Activated effector memory CD4-positive, alpha-beta T cell treated with anti-CD3 and anti-CD28 coated beads, Interleukin-2, amount 50 U/mL, for 16 hours (primary cell): ENCODE measurements around the gene RAB6A.
"Not testable (repeated sequence)": the region's sequence is repeated elsewhere in the genome, so short reads cannot be mapped to it uniquely, and the experiment has no call there.

Experiments
- DNase-seq: peaks from one replicate; pipeline ENCODE4 v3.0.0-alpha.2; 2020

Gene RAB6A

DNA sequence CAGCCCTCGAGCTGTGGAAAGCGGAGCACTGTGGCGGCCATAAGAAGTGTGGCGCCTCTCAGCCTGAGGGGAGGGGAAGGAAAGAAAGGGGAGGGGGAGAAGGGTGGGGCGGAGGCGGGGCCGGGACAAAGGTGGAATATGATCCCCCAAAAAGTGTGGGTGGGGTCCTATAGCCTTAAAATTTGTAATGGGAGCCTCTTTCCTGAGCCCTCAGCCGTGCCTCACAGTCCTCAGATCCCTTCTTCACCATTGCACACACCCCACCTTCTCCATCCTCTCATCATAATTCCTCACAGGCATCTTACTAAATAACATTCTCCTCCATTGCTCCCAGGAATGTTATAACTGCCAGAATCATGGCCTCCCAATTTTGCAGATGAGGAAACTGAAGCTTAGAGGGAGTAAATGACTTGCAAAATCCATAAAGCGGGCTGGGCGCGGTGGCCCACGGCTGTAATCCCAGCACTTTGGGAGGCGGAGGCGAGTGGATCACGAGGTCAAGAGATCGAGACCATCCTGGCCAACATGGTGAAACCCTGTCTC is 600 bp upstream of the RAB6A start:
- no peak for DNase-seq

GRCh38 chr11:73760135-73760678 is 667 bp downstream of the RAB6A start:
- no peak for DNase-seq

DNA sequence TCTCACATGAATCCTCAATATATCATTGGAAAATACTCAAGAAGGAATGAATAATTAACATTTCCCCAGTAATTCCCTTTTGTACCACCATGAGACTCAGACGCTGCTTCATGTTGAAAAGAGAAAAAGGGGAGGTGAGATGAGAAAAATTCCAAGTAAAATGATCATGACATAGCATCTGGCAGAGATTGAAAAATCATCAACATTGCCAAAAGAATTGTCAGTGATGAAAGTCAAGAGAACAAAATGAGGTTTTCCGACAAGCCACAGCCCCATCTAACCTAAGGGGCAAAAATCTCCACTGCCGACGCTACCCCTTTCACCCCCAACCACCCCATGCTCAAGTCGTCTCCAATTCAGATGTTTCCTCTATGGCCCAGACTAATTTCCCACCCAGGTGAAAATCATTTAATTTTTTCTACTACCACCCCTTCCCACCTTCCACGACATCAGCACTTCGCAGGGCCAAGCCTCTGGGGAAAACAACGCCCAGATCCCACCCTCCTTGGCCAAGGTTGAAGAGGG is 1.2 kb downstream of the RAB6A start:
- no peak for DNase-seq

DNA sequence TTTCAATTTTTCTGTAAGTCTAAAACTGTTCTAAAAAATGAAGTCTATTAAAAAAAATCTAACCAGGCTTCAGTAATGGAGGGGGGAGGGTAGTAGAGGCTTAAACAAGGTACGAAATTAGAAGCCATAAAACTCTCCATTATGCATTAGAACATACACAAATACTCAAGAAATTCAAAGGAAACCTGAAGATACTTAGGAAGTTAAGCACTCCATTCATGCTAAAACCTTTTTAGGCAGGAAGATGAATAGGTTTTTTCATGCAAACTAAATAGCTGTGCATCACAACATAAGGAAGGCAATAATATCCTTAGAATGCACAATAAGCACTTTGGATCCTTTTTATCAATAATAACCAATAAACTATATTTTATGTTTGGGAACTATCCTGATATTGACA is 2.4 kb downstream of the RAB6A start:
- DNase-seq, result no peak

- DNase-seq, result no peak
Measured at GRCh38 chr11:73757598-73757997, 3.3 kb downstream of the RAB6A start.

- DNase-seq, result no peak
Measured at GRCh38 chr11:73755670-73756069, 5.2 kb downstream of the RAB6A start.

DNA sequence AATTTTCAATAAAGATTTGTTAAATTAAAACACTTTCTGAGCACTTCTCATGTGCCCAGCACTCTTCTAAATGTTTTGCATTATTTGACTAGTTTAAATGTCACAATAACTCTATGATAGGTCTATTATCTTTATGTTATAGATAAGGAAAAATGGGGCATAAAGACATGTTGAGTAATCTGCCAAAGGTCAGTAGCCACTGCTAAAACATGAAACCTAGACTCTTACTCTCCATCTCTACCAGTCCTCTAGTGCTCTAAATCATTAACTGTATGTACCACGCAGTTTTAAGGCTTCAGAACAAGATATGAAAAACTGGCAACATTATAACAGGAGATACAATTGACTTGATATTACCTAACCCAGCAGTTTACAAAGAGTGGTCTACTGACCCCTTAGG is 6.9 kb downstream of the RAB6A start:
- no peak for DNase-seq

DNA sequence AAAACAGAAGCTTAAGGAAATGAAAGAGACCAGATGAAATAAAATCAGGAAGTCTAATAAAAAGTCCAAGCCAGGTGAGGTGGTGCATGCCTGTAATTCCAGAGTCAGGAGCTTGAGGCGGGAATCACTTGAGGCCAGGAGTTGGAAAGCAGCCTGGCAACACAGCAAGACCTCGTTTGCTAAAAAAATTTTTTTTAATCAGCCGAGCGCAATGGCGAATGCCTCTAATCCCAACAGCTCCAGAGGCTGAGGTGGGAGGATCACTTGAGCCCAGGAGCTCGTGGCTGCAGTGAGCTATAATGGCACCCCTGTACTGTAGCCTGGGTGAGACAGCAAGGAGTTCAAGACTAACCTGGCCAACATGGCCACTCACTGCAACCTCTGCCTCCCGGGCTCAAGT is 8.0 kb downstream of the RAB6A start:
- no peak for DNase-seq

DNA sequence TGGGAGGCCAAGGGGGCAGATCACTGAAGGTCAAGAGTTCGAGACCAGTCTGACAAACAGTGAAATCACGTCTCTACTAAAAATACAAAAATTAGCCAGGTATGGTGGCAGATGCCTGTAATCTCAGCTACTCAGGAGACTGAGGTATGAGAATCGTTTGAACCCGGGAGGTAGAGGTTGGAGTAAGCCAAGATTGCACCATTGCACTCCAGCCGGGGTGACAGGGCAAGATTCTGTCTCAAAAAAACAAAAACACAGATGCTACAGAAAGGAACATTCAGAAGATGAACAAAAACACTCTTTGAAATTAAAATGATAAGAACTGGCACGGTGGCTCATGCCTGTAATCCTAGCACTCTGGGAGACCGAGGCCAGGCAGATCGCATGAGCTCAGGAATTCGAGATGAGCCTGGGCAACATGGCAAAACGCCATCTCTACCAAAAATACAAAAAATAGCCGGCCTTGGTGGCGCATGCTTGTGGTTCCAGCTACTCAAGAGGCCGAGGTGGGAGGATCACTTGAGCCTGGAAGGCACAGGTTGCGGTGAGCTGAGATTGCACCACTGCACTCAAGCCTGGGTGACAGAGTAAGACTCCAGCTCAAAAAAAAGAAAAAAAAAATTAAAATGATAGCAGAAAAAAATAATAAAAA is 8.5 kb downstream of the RAB6A start:
- DNase-seq, result no peak

GRCh38 chr11:73750862-73751261 is 10.0 kb downstream of the RAB6A start:
- DNase-seq, result not testable (repeated sequence)

DNA sequence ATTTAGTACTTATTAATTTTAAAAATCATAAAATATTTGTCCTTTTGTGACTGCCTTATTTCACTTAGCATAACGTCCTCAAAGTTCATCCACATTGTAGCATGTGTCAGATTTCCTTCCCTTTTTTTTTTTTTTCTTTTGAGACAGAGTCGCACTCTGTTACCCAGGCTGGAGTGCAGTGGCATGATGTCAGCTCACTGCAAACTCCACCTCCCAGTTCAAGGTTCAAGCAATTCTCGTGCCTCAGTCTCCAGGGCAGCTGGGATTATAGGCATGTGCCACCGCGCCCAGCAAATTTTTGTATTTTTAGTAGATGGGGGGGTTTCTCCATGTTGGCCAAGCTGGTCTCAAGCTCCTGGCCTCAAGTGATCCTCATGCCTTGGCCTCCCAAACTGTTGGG is 10.6 kb downstream of the RAB6A start:
- no peak for DNase-seq

- DNase-seq, result no peak
Measured at GRCh38 chr11:73749118-73749517, 11.8 kb downstream of the RAB6A start.

DNA sequence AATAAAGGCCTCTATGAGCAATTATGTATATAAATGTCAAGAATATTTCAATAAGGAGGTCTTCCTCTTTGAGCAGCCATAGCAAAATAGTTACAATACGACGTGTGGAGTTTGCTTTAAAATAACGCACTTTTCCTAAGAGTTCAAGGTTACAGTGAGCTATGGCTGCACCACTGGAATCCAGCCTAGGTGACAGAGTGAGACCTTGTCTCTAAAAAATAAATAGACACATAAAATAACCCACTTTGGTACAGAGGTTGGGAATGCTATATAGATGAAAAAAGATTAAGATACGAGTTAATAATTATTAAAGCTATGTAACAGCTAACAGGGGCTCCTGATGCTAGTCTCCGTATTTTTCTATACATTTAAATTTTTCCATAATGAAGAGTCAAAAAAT is 12.6 kb downstream of the RAB6A start:
- no peak for DNase-seq

DNA sequence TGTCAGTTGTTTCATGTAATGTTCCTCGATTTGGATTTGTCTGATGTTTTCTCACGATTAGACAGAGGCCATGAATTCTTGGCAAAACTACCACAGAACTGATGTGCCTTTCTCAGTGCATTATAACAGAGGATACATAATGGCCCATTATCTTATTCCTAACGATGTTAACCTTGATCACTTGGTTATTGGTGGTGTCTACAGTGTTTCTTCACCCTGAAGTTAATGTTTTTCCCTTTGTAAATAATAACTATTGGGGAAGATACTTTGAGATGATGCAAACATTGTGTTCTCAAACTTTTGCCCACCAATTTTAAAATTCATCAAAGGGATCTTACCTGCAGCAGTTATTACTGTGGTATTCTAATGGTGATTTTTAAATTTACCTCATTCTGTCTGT is 13.1 kb downstream of the RAB6A start:
- DNase-seq, result no peak

GRCh38 chr11:73746701-73747100 is 14.2 kb downstream of the RAB6A start:
- no peak for DNase-seq

DNA sequence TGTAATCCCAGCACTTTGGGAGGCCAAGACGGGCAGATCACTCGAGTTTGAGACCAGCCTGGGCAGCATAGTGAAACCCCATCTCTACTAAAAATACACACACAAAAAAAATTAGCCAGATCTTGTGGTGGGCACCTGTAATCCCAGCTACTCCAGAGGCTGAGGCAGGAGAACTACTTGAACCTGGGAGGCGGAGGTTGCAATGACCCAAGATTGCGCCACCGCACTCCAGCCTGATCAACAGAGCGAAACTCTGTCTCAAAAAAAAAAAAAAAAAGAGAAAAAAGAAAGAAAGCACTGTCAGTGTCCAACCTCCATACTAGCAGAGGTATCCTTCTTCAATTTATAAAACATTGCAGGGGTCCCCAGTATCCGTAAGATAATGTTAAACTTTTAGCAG is 17.8 kb downstream of the RAB6A start:
- DNase-seq, result no peak

DNA sequence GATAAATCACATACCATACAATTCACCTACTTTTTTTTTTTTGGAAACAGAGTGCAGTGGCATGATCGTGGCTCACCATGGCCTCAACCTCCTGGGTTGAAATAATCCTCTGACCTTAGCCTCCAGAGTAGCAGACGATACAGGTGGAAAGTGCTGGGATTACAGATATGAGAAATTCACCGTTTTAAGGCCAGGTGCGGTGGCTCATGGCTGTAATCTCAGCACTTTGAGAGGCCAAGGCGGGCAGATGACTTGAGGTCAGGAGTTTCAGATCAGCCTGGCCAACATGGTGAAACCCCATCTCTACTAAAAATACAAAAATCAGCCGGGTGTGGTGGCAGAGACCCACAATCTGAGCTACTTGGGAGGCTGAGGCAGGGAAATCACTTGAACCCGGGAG is 24.9 kb downstream of the RAB6A start:
- not testable (repeated sequence) for DNase-seq

DNA sequence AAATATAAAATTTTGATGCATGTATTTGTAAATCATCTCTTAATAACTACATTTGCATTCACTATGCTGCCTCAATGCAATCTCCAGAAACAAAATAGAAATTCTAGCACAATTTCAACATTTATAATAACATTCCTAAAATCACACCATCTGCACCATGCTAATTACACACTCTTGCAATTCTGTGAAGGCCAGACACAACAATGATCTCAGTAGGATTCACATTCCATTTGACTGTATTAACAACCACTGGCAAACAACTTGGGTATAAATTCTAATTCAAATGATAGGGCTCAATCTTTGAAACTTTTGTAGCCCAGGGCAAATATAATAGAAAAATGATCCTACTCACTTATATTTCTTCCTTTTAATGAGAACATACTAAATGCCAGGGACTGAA is 25.9 kb downstream of the RAB6A start:
- DNase-seq, result no peak

DNA sequence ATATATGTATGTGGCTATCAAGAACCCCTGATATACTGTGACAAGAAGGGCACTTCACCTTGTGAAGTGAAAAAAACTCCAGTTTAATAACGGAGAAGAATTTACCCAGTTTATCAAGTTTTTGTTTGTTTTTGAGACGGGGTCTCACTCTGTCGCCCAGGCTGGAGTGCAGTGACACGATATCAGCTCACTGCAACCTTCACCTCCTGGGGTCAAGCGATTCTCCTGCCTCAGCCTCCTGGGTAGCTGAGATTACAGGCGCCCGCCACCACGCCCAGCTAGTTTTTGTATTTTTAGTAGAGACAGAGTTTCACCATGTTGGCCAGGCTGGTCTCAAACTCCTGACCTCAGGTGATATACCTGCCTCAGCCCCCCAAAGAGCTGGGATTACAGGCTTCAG is 26.9 kb downstream of the RAB6A start:
- not testable (repeated sequence) for DNase-seq

GRCh38 chr11:73732936-73733335 is 27.9 kb downstream of the RAB6A start:
- DNase-seq, result not testable (repeated sequence)

DNA sequence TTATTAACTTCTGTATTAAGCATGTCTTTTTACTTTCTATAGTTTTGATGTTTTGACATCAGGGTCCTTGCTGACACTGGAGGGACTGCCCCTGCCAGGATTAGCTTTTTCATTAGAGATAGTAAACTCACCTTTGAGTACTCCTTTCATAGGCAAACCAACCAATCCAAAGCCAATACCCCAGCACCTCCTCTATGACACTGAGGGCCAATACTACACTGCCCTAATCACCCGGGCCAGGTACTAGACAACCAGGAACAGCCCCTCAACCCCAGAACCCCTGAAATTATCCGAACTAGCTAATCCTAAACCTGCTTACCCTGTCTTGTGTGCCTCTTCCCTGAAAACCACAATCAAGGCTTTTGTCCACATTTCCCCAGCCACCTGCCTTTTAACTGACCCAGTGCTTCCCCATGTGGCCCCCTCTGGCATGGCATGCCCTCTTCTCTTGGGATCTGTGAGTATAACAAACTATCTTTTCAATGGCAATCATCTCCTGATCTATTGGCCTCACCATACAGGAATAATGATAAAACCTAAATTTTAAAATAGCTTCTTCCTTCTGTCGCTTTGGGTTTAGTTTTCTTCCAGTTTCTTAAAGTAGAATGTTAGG is 31.2 kb downstream of the RAB6A start:
- no peak for DNase-seq

- no peak for DNase-seq
Measured at GRCh38 chr11:73728000-73728399, 32.9 kb downstream of the RAB6A start.

- DNase-seq, result no peak
Measured at GRCh38 chr11:73726825-73727224, 34.0 kb downstream of the RAB6A start.

DNA sequence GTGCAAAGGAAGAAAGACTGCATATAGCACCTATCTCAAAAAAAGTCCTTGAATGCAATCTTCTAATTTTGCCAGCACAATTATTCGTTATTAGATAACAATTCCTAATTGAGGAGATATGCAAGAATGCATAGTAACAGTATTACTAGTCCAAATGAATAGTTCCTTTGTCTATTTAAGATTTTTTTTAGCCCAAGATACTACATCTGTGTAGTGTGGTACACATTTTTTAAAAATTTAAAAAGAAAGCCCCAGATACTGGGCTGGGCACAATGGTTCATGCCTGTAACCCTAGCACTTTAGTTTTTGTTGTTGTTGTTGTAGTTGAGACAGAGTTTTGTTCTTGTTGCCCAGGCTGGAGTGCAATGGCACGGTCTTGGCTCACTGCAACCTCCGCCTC is 43.7 kb downstream of the RAB6A start:
- DNase-seq, result no peak
